T-helper 9 cell (primary cell): ENCODE data around the gene MAN1C1.

Experiments used
- DNase-seq: peaks from one replicate; pipeline ENCODE4 v3.0.0-alpha.2; 2020
- total RNA-seq, 2 donors: gene quantifications; one replicate each; lab custom pipeline; 2026; lab: John Stamatoyannopoulos, UW

MAN1C1 gene
- total RNA-seq: 63.5 to 82.0 reads per million in 2 donors

DNA sequence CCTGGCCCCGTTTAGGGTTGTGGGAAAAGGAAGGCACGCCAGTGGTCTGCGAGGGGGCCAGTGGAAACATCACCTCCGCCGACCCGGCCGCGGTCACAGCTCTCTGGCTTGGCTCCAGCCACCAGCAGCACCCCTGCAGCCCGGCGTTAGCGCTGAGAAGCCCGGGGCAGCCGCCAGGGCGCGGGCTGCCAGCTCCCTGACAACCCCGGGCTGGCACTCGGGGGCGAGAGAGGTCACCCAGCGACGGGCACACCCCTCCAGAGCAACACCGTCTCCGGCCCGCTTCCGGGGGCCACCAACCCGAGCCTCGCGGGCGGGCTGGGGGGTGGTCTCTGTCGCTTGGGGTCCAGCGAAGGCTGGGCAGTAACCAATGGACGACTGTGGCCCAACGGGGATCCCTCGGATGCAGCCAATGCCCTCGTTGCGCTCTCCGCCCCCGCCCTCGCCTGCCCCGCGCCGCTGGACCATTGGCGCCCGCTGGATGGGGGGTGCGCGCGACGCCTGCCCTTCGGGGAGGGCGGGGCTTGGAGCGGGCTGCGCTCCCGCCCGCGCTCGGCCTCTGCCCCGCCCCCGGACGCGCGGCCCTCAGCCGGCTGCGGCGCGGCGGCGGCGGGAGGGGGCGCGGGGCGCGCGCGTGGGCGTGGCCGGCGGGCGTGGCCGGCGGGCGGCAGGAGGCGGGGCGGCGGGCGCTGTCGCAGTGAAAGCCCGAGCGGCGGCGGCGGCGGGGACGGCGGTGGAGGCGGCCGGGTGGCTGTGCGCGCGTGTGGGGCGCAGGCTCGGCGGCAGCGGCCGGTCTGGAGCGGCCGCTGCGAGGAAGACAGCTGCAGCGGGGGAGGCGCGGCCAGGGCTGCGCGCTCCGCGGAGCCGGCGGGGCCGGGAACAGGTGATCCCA, at the start of gene MAN1C1:
Gene MAN1C1 (plus strand): TSS at position 697 of the 892 bp plus-strand sequence. CDS start 1,007 bp downstream, outside the sequence.
- DNase-seq: peak; percentile 74

DNA sequence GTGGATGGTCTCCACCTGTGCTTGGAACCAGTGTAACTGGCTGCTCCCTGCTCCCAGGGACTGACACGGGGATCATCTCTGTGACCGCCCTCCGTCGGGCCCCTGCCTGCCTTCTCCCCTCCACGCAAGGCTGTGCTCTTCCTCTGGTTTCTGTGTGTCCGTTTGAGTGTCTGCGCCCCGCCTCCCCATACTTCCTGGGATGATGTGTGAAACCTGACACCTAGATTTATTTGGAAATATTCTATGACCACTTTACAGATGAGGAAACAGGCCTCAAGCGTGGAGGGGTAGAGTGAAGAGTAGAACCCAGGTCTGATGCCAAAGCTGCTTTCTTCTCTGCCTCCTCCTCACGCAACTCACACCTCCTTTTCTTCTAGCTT, 48.9 kb upstream of the MAN1C1 start:
- no peak for DNase-seq

DNA sequence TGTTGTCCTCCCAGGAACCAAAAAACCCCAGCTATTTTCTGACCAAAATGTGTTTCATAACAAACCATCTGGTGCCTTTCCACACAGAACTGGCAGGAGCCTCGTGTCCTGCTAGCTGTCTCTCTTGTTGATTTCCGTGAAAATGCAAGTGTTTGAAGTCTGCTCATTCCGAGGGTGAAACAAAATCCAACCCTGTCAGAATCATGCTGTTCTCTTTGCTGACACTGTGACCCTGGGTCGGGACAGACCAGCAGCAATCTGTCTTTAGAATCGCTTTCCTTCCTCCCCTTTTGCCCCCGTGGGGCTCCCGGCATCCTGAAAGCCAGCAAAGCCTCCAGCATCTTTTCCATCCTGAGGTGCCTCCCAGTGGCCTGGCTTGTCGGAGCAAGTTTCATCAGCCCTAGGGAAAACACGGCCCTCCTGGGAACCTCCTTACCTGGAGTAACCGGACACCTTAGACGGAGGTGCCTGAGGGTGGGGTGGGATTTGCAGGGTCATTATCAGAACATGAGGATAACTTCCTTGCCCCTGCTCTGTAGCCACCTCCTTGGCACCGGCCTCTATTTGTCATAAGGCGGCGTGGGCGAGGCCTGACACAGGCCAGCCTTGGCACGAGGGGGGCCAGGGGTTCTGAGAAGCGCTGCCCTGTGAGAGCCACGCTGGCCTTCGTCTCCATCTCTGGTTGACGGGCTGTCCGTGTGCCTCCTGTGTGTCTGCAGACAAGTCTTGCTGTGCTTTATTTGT, 48.3 kb upstream of the MAN1C1 start:
- no peak for DNase-seq

DNA sequence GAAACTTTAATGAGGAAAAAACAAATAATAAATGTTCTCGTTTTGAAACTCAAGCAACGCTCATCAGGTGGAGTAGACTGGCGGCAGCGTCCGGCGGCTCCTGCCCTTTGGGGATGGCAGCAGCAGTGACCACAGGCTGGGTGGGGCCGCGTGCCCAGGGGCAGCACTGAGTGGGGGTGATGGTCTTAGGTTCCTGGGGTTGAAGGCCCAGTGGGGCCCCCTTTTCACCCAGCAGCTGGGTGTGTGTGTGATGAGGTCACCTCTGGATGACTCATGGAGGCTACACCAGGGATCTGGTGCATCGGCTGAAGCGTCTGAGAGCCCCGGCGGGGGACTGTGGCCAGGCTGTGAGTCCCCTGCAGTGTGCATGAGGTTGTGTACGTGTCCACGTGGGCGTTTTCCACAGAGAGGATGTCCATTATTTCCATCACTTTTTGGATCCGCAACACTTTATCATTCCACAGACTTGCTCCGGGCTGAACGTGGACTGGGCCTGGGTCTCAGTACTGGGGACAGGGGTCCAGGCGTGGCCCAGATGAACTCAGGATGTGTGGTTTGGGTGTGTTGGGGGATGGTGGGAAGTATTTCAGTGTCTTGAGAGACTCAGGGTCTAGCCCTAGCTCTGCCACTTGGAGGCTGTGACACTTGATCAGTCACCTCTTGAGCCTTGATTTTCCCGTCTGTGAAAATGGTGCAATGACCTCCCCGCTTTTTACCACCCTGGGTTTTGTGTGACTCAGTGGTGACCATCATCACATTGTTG, 47.6 kb upstream of the MAN1C1 start:
- no peak for DNase-seq

DNA sequence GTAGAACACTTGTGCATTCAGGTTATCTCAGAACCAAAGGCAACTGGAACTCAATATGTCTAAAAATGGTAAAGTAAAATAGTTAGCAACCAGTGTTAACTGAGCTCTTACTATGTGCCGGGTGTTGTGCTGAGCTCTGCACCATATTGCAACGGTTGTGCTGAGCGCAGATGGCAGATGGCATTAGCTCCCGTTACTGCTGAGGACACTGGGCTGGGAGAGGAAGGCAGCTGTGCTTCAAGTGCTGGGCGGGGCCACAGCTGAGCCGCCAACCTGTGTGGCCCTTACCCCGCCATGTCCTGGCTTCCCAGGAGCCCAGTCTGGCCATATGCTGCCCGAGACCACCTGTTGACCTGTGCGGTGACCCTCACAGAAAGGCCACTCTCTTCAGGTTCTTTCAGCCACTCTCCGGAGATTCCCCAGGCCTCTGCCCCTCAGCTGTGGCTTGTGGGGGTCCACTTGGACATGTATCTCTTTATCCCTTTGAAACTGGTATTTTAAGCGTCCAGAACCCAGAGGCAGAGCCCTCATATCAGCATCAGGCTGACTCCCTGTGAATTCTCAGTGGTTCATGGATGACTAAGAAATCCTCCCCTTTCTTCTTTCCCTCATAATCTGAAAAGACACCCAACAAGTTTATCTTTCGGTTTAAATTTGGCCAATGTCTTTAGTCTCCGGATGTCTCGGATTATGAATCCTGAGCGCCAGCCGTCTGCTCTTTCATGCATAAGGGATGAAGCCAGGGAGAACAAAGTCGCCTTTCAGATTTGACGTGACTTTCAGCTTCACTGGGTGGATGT, 46.8 kb upstream of the MAN1C1 start:
- DNase-seq: no peak

DNA sequence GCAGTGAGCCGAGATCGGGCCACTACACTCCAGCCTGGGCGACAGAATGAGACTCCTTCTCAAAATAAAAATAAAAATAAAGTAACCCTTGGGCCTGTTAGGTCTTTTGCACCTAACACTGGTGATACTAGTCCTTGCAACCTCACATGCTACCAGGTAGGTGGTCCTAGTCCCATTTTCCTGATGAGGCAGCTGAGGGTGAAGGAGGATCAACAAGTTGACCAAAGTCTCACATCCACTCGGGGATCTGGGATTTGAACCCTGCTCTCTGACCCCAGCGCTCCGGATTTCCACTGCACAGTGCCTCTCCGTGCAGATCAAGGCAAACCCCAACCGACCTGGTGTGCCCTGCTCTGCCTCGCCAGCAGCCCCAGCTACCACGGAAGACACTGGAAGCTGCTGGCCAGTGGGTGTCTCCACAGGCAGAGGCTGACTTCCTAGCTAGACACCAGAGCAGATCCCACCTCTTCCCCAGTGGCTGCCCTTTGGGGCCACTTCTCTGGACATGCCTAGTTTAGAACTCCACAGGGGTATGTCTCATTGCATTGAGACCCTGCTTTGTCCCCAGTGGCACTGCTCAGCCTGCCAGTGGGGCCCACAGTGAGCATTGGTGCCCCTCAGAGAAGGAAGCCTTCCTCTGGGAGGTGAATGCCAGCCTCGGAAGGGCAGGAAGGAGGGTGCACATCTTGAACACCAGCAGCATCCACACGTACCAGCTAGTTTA, 45.6 kb upstream of the MAN1C1 start:
- no peak for DNase-seq

DNA sequence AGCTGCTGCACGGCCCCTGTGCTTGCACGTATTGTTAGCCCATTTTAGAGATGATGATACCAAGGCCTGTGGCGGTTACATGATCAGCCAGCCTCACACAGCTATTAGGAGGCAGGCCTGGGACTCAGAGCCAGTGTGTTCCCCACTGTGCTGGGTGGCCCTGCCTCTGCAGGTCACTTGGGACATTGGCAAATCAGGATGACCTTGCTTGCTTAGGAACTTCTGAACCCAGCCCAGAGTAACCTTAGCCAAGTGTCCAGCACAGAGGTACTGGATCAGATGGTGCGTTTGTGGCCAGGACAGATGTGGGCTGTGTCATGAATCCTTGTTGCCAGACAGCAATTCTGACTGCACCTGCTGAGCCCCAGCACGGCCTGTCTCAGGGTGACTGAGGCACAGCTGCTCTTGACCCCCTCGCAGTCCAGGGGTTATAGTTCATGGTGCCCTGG, 45.0 kb upstream of the MAN1C1 start:
- DNase-seq: no peak

DNA sequence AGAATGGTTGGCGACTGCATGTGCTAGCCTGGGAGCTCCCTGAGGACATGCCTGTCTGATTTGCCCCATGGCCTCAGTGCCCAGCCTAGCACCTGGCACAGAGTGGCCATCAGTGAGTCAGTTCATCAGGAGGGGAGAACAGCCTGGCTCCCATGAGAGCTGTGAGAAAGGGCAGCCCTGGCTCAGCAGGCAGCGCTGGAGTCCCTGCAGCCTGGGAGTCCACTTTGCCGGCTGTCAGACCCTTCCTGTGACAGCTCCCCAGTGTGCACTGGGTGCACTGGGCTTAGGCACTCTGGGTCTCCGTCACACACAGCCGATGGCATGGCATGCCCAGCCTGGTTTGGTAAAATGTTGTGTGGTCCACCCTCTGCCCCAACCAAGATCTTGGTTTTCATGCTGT, 44.5 kb upstream of the MAN1C1 start:
- no peak for DNase-seq

DNA sequence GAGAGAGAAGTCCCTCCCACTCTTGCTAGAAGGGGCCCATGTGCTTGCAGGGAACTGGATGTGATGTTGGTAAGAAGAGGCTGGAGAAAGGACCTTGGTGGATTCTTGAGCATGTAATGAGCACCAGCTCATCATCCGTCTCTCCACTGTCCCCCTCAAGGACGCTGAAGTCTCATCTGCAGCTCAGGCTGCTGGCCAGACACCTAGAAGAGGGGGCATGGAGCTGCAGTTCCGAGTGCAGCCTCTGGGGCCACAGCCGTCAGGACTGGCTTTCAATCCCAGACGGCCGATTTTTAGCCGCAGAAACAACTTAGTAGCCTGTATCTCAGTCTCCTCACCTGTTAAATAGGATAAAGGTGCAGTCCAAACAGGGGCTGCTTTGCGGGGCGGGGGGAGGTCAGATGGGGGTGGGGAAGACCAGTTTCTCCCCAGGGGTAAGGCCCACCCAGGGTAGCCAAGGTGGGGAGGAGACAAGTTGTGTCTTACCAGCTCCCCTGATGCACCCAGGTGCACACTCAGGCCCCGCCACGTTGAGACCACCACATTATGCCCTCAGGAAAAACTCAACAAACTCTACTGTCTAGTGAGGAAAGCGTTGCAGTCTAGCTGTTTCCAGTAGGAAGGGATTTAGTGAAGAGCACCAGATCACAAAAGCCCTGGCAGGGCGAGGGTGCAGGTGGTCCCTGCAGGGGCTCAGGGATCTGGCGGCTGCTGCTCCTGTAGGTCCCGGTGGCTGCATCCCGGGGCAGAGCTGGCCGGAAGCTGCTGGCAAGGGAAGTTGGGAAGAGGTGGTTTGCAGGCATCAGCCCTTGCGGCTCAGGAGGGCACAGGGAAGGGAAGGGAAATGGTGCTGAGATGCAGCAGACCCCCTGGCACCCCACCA, 43.6 kb upstream of the MAN1C1 start:
- DNase-seq: peak; percentile 38

DNA sequence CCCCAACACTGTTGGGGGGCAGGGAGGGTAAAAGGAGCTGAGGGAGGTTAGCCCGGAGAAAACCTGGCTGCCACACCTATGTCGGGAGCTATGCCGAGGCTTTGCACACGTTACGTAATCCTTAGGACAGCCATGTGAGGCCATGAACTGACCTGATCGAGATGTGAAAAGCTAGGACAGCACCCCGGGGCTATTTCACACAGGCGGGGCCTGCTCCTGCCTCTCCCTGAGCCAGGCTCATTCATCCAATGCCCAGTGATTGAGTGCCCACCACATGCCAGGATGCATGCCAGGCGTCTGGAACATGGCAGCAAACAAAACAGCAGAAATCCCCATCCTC, 43.0 kb upstream of the MAN1C1 start:
- no peak for DNase-seq

DNA sequence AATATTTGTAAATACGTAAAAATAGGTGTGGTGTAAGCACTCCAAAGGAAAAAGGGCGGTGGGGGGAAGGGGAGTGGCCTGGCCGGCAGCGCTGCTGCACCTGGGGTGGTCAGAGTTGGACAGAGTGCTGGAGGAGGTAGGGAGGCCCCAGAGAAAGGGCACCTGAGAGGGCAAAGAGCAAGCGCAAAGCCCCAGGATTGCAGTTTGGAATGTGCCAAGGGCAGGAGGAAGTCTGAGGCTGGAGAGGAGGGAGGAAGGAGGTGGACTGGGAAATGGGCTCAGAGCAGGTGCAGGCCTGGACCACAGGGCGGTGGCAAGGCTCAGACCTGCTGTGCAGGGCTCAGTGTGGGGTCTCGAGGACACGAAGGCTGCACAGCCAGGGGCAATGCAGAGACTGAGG, 42.6 kb upstream of the MAN1C1 start:
- no peak for DNase-seq

DNA sequence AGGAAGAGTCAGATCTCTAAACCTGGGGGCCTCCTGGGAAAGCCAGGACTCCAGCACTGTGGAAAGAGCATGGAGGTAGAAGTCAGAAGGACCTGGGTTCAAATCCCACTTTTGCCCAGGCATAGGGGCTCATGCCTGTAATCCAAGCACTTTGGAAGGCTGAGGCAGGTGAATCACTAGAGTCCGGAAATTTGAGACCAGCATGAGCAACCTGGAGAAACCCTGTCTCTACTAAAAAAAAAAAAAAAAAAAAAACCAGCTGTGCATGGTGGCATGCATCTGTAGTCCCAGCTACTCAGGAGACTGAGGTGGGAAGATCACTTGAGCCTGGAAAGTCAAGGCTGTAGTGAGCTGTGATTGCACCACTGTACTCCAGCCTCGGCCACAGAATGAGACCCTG, 41.4 kb upstream of the MAN1C1 start:
- no peak for DNase-seq

DNA sequence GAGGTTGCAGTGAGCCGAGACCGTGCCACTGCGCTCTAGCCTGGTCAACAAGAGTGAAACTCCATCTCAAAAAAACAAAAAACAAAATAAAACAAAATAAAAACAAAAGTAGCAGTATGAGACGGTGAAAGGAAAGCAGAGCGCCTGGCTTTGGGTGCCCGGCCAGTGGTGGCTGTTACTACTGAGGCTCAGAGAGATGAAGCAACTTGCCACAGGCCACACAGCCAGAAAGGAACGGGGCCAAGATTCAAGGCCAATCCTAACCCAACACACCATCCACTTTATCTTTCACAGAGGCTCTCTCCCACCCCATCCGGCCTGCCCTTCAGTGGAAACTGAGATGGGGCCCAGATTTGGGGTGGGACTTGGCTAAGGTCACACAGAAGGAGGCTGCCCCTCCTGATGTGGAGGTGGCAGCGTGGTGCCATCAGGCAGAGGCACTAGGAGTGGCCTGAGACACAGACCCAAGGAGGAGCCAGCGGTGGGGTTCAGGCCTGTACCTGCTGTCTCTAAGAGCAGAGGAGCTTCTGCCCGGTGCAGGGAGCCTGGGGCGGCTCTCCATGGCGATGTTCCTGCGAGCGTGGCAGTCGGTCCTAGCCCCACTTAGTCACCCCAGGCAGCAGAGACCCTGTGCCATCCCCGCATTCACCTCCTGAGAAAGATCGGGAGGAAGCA, 40.0 kb upstream of the MAN1C1 start:
- DNase-seq: no peak

DNA sequence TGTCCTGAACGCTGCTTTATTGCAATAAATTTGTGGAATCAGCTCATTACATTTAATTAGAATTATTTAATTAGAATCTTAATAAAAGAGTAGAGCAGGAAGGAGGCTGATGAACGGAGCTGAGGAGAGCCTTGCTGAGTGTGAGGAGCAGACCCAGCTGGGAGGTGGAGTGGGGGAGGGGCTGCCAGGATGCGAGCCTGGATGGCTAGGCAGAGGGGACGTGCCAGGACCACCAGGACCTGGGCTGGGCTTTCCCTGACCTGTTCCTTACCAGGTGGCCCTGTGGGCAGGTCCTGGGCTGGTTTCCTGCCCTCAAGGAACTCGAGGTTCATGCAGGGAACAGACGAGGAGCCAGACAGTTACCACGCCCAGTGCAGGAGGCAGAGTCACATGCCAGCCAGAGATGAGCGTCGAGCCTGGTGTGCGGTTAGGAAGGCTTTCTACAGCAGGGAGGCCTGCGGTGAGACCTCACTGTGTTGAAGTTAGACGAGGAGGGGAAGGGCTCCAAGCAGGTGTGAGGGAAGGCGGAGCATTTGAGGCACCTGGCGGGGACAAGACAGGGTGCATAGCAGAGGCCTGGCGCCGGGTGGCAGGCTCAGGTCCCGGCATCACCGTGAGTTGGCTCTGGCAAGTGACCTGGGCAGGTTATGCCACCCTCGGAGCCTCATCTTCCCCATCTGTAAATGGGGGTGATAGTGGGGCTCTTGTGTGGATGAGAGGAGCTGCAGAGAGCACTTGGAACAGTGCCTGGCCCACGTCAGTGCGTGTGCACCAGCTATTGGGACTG, 39.3 kb upstream of the MAN1C1 start:
- DNase-seq: no peak

DNA sequence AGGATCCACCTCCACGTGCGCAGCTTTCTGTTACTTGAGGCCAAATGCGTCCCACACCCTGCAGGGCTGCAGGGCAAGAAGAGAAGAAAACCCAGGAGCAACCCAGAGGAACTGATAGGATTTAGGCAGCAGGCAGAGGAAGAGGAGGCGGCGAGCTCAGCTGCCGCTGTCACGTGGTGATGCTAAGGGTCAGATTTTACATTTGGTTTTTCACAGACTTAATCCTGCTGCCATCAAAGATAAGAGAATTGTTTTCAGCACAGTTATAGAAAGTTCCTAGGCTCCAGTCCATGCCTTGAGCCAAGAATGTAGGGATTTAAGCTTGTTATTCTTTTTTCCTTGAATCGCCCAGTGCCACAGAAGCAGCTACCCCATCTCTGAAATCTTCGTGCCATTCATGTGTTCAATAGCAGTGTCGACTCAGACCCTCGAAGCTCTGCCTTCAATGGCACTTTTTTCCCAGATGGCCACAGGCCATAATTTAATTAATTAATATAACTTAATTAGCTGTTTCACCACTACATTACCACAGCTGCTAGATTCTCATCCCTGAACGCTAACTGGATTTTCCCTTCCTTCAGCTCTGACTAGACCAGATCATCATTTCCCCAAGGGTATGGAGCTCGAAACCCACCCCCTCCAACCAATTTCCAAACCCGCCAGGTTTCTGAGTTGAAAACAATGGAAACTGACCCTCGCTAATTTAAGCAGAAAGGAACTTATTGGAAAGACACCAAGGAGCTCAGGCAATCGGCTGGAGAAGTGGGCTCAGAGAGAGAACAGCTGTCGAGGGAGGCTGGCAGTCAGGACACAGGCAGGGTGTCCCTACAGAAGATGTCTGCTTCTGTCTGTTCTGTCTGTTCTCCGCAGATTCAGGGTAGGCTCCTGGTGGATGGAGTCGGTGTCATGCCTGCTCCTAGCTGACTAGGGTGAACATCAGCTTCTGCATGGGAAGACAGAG, 37.0 kb upstream of the MAN1C1 start:
- no peak for DNase-seq

DNA sequence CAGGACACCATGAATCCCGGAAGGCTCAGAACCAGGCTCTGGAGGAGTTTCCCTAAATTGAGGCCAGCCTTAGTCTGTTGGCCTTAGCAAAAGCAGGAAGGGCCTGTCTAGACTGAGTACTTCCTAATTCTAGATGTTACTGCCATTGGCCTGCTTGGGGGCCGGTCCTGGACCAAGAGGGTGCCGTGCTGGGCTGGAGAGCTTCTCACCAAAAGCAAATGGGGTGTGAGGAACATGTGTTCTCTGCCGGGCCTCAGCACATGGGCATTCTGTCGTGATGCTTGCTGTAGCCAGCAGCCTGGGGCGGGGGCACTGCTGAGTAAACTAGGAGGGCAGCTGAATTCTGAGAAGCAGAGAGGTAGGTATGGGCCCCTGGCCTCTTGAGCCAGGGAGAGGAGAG, 35.7 kb upstream of the MAN1C1 start:
- DNase-seq: no peak

DNA sequence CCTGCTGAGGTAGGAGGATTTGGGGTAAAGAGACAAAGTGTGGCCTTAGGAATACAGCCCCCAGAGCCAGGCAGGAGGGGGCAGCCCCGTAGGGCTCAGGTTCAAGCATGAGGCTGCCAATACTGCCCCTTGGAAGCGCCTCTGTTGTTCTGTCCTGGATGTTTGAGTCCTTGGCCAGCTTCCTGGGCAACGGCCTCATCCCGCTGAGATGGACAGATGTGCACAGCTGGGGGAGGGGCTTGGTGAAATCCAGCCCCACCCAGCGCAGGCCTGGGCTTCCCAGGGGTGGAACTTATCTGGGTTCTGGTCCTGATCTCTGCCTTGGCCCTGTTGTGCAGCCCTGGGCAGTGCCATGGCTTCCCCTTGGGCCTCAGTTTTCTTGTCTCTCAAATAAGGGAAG, 34.8 kb upstream of the MAN1C1 start:
- DNase-seq: no peak
